SK-N-SH (cell line): ENCODE measurements around the gene PLCB1. TPM values are rescaled to one million over a fixed set of nuclear protein-coding genes. Genes with fewer than 3 reads are reported as not detected.

Experiments used
- CTCF ChIA-PET: fragments of 300-600, 350-600 bp; formaldehyde crosslinking; extraction: SDS; loops from one replicate; lab custom pipeline; 2021; lab: Yijun Ruan, JAX
- POLR2A ChIA-PET: fragments of 350-600 bp; sonication (Branson Sonifier 250); formaldehyde crosslinking; extraction: SDS; loops from one replicate; lab custom pipeline; 2020; ENCODE audit warnings: antibody characterized with exemption, inconsistent platforms; lab: Yijun Ruan, JAX
- DNase-seq: peaks from one replicate; pipeline ENCODE4 v3.0.0; 2012
- H2AFZ ChIP-seq: fragments of 200-600 bp; sonication (generic); 2 replicates; pipeline ENCODE4 v1.8.1; 2016; ENCODE audit warnings: antibody characterized with exemption, mild to moderate bottlenecking, low read depth
- H3F3A ChIP-seq: fragments of 200-600 bp; sonication (generic); replicated peaks from 2 replicates; pipeline ENCODE3; 2016; ENCODE audit warnings: antibody characterized with exemption, mild to moderate bottlenecking; ENCODE audit not compliant: insufficient read depth
- H3K27ac ChIP-seq, 2 experiments: fragments of 200-500 bp in 1 of 2; fragments of 200-600 bp in 1 of 2; sonication (Bioruptor generic) in 1 of 2; sonication (generic), shearing (Covaris generic) in 1 of 2; 2 replicates each; pipeline versions ENCODE4 v1.5.1 to v1.6.1; 2014 to 2016; ENCODE audit warnings: low read depth in 2 of 2, inconsistent platforms in 1 of 2, low read length in 1 of 2, mild to moderate bottlenecking in 1 of 2, mixed read lengths in 1 of 2
- H3K27me3 ChIP-seq: fragments of 200-600 bp; sonication (generic), shearing (Covaris generic); 2 replicates; pipeline ENCODE4 v1.6.1; 2016; ENCODE audit warnings: mixed run types; ENCODE audit not compliant: insufficient read depth
- H3K36me3 ChIP-seq, 2 experiments: fragments of 200-500 bp in 1 of 2; fragments of 200-600 bp in 1 of 2; sonication (Bioruptor generic) in 1 of 2; sonication (generic) in 1 of 2; replicated peaks in 1 of 2; 2 replicates each; pipeline versions ENCODE3 to v1.5.1; 2014 to 2016; ENCODE audit warnings: low read length in 1 of 2, mild to moderate bottlenecking in 1 of 2; ENCODE audit not compliant: insufficient read depth in 2 of 2, control insufficient read depth in 1 of 2
- H3K4me1 ChIP-seq, 2 experiments: fragments of 200-500 bp in 1 of 2; fragments of 200-600 bp in 1 of 2; sonication (Bioruptor generic) in 1 of 2; sonication (generic), shearing (Covaris generic) in 1 of 2; 2 replicates each; pipeline versions ENCODE4 v1.5.1 to v1.6.1; 2014 to 2016; ENCODE audit warnings: low read depth in 1 of 2, low read length in 1 of 2, mixed run types in 1 of 2; ENCODE audit not compliant: insufficient read depth in 2 of 2, control insufficient read depth in 1 of 2
- H3K4me2 ChIP-seq: fragments of 200-600 bp; sonication (generic), shearing (Covaris generic); 2 replicates; pipeline ENCODE4 v1.6.1; 2017; ENCODE audit warnings: mixed run types
- H3K4me3 ChIP-seq, 2 experiments: fragments of 200-500 bp in 1 of 2; fragments of 200-600 bp in 1 of 2; sonication (Bioruptor generic) in 1 of 2; sonication (generic), shearing (Covaris generic) in 1 of 2; 2 replicates each; pipeline versions ENCODE4 v1.5.1 to v1.8.1; 2014 to 2016; ENCODE audit warnings: low read depth in 2 of 2, inconsistent platforms in 1 of 2, low read length in 1 of 2, mild to moderate bottlenecking in 1 of 2, mixed read lengths in 1 of 2, moderate library complexity in 1 of 2
- H3K79me2 ChIP-seq: fragments of 200-600 bp; sonication (generic); 2 replicates; pipeline ENCODE4 v1.8.1; 2017; ENCODE audit warnings: mild to moderate bottlenecking; ENCODE audit not compliant: insufficient read depth
- H3K9ac ChIP-seq: fragments of 200-600 bp; sonication (generic); 2 replicates; pipeline ENCODE4 v1.6.1; 2017; ENCODE audit warnings: mixed run types
- H3K9me2 ChIP-seq: fragments of 200-600 bp; sonication (generic); 2 replicates; pipeline ENCODE4 v1.6.1; 2017; ENCODE audit warnings: mixed run types
- H3K9me3 ChIP-seq: fragments of 200-600 bp; sonication (generic); 2 replicates; pipeline ENCODE4 v1.6.1; 2017; ENCODE audit warnings: mixed run types, mild to moderate bottlenecking, moderate library complexity
- H4K20me1 ChIP-seq: fragments of 200-600 bp; sonication (generic); 2 replicates; pipeline ENCODE4 v1.6.1; 2017; ENCODE audit warnings: mild to moderate bottlenecking, mixed run types; ENCODE audit not compliant: insufficient read depth
- ELF1 ChIP-seq: IDR thresholded peaks from 2 replicates; pipeline ENCODE4 v1.4.0; 2012
- GABPA ChIP-seq: IDR thresholded peaks from 2 replicates; pipeline ENCODE4 v1.4.0; 2012; ENCODE audit warnings: low read depth, mild to moderate bottlenecking
- GATA2 ChIP-seq: sonication (generic); formaldehyde crosslinking; IDR thresholded peaks from 2 replicates; pipeline ENCODE4 v1.5.0; 2020; ENCODE audit warnings: mild to moderate bottlenecking, missing genetic modification reagents
- IRF3 ChIP-seq: fragments of 150-350 bp; IDR thresholded peaks from 2 replicates; pipeline ENCODE4 v1.6.1; 2016; ENCODE audit warnings: mild to moderate bottlenecking, low read depth, low read length
- MXI1 ChIP-seq: IDR thresholded peaks from 2 replicates; pipeline ENCODE4 v1.6.1; 2012; ENCODE audit warnings: mild to moderate bottlenecking, low read depth, low read length, improper control_type of control experiment
- NRF1 ChIP-seq: IDR thresholded peaks from 2 replicates; pipeline ENCODE4 v1.6.1; 2012; ENCODE audit warnings: low read depth, mild to moderate bottlenecking, low read length
- RCOR1 ChIP-seq: fragments of 150-350 bp; IDR thresholded peaks from 2 replicates; pipeline ENCODE4 v1.6.1; 2017; ENCODE audit warnings: antibody characterized with exemption, low read length
- RXRA ChIP-seq: IDR thresholded peaks from 2 replicates; pipeline ENCODE4 v1.4.0; 2012; ENCODE audit warnings: low read depth, mild to moderate bottlenecking, borderline replicate concordance
- TEAD4 ChIP-seq: IDR thresholded peaks from 2 replicates; pipeline ENCODE4 v1.4.0; 2012; ENCODE audit warnings: mild to moderate bottlenecking, borderline replicate concordance; ENCODE audit not compliant: insufficient read depth
- YY1 ChIP-seq: IDR thresholded peaks from 2 replicates; pipeline ENCODE4 v1.4.0; 2012; ENCODE audit warnings: low read depth, mild to moderate bottlenecking
- ZBTB33 ChIP-seq: IDR thresholded peaks from 2 replicates; pipeline ENCODE4 v1.4.0; 2012; ENCODE audit warnings: low read depth, borderline replicate concordance
- WGBS: methylation state at CpG from one replicate; pipeline ENCODE4 v1.1.6; 2017; ENCODE audit warnings: low lambda C conversion rate; 5-methylcytosine and 5-hydroxymethylcytosine counted together
- polyA plus RNA-seq, 3 experiments: library from polyadenylated mRNA; depleted of rRNA; stranded (reverse); fragments of >200 nt; gene quantifications; 2 replicates each; pipeline ENCODE4 v1.2.3, GENCODE V29; 2012

The PLCB1 gene
- polyA plus RNA-seq, 1 of the 3 experiments (the other 2 are of a cell fraction): 10.5 TPM

DNA sequence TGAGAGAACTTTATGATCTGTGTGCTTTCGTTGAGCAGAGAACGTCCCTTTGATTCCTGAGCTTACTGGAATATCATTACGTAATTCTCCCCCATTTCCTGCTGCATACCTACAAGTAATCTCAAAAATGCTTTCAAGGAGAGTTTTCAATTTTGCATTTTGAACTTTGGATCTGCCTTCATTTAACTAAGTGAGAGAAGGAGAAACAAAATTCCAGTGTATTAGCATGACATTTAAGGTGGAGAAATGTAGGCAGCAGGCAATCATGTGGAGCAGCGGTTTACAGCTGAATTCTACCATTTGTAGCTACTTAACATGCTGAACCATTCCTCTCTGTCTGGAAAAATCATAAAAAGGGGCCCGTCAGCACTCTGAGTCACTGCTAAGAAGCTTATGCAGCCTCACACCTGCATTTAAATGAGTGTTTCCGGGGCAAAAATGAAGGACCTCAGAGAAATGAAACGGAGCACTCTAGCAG is 451.5 kb downstream of the PLCB1 start:
- DNase-seq: no peak
- CTCF ChIA-PET: interaction anchor here (0.9 to 1.3 kb wide), 2 partner anchors 137 to 638 kb away, joined by 3 read pairs; no protein-coding TSS in a partner anchor
- Histone ChIP-seq H3K27me3 (no peaks in the 10 kb centered on the region), H3K27ac (no peak overlapping the region), H3K4me3 (no peak overlapping the region), H2AFZ (no peak overlapping the region), H3F3A (no peaks in the 10 kb centered on the region), H3K9me2 (no peaks in the 10 kb centered on the region), H3K36me3 (peaks cover 0 to 2% of the 10 kb centered on the region in 2 experiments), H4K20me1 (no peaks in the 10 kb centered on the region), H3K9ac (no peak overlapping the region), H3K79me2 (0 out of 2 replicates have a peak, but pooled peaks cover 3% of the 10 kb centered on the region), H3K9me3 (no peaks in the 10 kb centered on the region), H3K4me1 (peaks cover 0 to 5% of the 10 kb centered on the region in 2 experiments; a peak in 1 of 4 replicates), H3K4me2 (no peak overlapping the region)
- POLR2A ChIA-PET: no interaction called here
- 75% methylated on average over 7 of the region's 7 CpGs for WGBS
- TF ChIP-seq ZBTB33 (no peak), TEAD4 (no peak), GABPA (no peak), RXRA (no peak), IRF3 (no peak), NRF1 (no peak), GATA2 (CRISPR knock-in tag) (no peak), RCOR1 (no peak), ELF1 (no peak)

DNA sequence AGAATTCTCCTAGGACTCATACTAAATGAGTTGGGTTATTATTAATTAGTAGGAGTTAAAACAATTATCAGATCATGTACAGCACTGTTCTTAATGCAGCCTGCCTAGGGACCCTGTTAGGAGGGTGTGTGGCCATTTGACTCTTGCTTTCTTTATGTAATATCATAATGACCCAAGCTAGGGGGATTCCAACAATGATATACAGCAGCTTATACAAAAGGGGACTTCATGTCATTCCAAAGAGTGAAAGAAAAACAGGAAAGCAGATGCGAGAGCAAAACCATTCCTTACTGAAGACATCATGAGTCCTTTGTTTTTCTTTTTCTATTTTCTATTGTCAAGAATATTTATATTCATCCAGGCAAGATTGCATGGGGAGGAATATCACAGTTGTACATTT is 455.2 kb downstream of the PLCB1 start:
- Histone ChIP-seq H3K27ac (peak overlapping the region in 1 of 2 experiments; percentile 23; a peak in 1 of 4 replicates), H3K9me2 (no peaks in the 10 kb centered on the region), H3K4me1 (peaks cover 0 to 5% of the 10 kb centered on the region in 2 experiments; a peak in 1 of 4 replicates), H4K20me1 (no peaks in the 10 kb centered on the region), H2AFZ (no peak overlapping the region), H3K4me2 (peak overlapping the region; percentile 37; the same call in 1 of the 2 replicates), H3K36me3 (peaks cover 0 to 2% of the 10 kb centered on the region in 2 experiments), H3K4me3 (no peak overlapping the region), H3K79me2 (no peaks in the 10 kb centered on the region), H3K9me3 (no peaks in the 10 kb centered on the region), H3K27me3 (no peaks in the 10 kb centered on the region), H3F3A (no peaks in the 10 kb centered on the region), H3K9ac (no peak overlapping the region)
- 78% methylated on average over 1 of the region's 1 CpG for WGBS
- POLR2A ChIA-PET: no interaction called here
- TF ChIP-seq RXRA: no peak
- no peak for TF ChIP-seq MXI1
- no peak for TF ChIP-seq YY1
- TF ChIP-seq IRF3: no peak
- CTCF ChIA-PET: no interaction called here
- no peak for DNase-seq
